Fibroblast of skin of back (primary cell): ENCODE data around the gene IER5L. TPM values are rescaled to one million over a fixed set of nuclear protein-coding genes. Genes with fewer than 3 reads are reported as not detected.

Source experiments
- DNase-seq: peaks from one replicate; pipeline ENCODE4 v3.0.0-alpha.2; 2013
- polyA plus RNA-seq, 2 experiments: library from polyadenylated mRNA; unstranded; fragments of 120-200 nt; gene quantifications; one replicate each; pipeline ENCODE4 v1.2.1, GENCODE V29; 2013; ENCODE audit not compliant: insufficient read length in 2 of 2

IER5L gene
- 23.5 TPM for polyA plus RNA-seq (2013, experiment 1 of 2; ENCODE audit: insufficient read length)
- 19.6 TPM for polyA plus RNA-seq (2013, experiment 2 of 2; ENCODE audit: insufficient read length)

DNA sequence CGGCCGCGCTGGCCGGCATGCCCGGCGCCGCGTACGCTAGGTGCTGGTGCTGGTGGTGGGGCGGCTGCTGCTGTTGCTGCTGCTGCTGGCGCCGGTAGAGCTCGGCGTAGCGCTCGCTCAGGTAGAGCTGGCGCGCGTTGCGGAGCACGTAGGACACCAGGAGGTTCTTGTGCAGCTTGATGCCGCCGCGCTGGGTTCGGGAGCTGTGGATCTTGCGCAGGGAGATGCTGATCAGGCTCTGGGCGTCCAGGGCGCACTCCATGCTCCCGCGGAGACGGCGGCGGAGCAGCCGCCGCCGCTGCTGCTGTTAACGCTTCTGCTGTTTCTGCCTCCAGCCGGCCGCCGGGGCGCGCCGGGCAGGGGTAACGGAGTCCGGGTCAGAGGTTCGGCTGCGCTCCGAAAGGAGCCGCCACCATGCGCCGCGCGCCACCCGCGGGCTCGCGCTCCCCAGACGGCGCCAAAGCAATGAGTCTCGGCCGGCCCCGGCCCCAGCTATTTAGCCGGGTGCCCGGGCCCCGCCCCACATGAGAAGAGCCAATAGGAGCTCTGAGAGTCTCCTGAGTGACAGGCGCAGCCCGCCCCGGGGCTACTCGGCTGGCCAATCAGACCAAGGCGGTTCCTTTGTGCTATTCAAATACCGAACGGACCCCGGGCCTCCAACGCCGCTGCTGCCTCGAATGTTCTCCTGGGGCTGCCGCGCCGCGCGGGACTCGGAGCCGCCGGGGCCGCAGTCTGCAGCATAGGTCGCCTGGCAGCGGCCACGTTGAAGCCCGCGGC, at the start of gene IER5L:
TSS of gene IER5L (minus strand) at position 471 of the 777 bp plus-strand sequence. CDS start at position 262, 209 bp downstream.
- DNase-seq, result peak; percentile 94

DNA sequence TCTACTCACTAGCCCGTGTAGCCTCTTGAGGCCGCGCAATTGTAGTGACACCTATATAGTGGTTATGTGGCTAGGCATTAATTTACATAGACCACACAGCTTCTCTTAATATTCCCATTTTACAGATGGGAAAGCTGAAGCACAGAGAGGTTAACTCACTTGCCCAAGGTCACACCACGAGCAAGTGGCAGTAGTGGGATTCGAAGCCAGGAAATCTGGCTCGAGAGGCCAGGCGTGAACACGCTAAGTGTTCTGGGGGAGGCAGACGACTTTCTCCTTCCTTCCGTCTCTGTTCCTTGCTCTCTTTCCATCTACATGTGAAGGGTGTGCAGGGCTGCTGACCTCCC, 49.8 kb upstream of the IER5L start:
- no peak for DNase-seq

DNA sequence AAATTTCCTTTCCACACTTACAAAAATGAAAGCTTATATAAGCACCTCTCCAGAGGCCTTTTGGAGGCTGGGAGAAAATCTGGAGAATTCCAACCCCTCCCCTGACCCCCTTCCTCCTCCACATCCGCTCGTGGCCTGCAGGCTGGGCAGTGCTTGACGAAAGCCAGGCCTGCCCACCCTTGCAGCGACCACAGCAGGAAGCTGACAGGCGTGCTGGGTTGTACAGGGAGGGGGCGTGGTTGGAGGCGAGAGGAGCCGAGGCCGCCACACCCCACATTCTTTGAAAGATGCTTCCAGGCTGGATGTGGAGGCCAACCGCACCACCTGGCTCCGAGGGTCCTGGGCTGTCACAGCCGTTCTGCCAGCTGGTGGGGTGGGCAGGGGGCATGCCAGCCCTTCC, 47.8 kb upstream of the IER5L start:
- peak; percentile 92 for DNase-seq

DNA sequence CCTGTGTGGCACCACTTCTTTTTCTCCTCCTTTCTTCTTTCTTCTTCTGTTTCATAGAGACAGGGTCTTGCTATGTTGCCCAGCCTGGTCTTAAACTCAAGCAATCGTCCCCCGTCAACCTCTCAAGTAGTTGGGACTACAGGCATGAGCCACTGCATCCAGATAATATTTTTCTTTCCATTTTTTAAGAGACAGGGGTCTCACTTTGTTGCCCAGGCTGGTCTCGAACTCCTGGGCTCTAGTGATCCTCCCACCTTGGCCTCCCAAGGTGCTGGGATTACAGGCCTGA, 47.4 kb upstream of the IER5L start:
- no peak for DNase-seq

DNA sequence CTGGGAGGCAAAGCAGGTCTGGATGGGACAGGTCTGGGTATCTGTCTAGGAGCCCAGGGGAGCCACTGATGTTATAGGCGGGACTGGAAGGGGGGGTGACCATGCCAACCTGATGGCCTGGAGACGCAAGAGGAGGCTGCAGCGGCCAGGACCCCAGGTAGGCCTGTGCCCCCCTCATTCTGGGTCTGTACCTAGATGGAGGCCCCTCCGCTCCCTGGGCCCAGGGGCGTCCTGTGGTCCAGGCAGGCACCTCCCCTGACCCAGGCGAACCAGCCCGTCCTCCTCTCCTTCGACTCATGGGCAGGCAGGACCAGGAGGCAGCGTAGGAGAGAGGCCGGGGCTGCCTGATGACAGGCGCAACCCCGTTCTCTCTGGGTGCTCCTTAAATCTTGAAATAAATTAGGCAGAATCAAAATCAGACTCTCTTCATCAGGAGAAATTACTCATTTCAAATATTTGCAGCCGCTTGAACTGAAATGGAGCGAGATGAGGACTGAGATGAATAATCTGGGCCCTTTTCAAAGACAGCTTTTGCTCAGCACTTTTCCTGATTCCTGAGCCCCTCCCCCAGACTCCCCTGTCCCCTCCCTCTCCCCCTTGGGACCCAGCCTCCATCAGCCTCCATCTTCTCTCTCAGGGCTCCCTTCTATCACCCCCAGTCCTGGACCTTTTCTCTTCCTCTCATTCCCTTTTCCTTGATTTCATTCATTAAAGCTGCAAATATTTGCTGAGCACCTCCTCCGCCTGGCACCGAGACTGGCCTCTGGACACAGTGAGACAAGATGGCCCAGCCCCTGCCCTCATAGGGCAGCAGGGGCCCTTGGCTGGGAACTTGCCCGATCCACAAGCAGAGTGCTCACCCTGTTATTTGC, 46.8 kb upstream of the IER5L start:
- DNase-seq, result no peak

DNA sequence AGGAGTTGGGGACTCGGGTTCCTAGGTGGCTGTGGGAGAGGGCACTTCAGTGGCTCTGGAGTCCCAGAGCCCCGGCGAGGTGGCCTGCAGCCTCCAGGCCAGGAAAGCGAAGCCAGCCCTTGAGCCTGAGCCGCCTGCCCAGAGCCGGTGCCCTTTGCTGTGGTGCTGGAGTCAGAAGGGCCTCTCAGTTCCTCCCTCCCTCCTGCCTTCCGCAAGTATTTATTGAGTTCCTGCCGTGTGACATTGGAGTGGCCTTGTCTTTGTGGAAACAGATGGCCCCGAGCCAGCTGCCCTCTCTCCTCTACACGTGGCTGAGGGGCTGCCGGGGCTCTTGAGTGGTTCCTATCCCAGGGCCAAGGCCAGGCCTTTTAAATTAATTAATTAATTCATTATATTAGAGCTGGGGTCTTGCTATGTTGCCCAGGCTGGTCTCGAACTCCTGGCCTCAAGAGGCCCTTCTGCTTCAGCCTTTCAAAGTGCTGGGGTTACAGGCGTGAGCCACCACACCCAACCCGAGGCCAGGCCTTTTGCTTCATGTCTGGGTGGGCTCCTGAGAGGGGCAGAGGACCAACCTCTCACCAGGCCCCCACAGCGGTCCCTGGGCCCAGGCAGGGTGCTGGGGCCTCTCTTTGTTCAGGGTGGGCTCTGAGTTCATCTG, 45.6 kb upstream of the IER5L start:
- DNase-seq, result no peak

DNA sequence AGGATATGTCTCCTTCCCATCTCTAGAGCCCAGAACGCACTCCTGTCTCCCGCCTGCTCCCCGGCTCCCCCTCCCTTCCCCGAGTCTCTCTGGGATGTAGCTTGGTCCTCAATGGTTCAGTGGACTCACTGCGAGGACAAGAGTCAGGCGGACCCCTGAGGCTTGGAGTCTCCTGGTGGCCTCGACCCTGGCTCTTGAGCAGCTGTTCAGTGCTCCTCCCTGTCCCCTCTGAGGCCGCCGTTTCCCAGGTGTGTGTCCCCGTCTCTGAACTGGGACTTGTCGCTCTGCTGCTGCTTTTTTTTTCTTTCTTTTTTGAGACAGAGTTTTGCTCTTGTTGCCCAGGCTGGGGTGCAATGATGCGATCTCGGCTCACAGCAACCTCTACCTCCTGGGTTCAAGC, 44.8 kb upstream of the IER5L start:
- DNase-seq, result no peak

DNA sequence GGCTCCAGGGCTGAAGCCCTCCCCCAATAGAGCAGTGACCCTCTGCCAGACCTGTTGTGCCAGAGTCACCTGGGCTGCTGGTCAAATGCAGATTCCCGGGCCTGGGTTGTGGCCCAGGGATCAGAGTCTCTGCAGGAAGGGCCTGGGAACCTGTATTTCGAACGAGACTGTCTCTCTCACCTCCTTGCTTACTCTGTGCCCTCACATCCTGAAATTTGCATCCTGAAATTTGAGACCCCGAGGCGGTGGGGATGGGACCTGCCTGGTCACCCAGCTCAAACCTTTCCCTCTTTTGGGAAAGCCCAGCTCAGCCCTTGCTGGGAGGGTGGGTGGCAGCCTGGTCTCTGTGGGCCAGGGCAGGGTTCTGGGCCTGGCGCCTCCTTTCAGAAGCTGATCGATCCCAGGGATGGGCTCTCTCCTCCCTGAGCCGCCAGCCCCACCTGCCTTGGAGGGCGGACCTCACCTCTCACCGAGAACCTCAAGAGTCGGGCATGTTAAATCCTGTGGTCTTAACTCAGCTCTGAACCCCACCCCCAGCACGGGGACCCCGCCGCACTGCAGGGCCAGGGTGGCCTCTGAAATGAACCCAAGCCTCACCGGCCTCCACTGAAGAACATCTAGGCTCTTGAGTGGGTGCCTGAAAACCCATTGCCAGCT, 44.0 kb upstream of the IER5L start:
- no peak for DNase-seq

DNA sequence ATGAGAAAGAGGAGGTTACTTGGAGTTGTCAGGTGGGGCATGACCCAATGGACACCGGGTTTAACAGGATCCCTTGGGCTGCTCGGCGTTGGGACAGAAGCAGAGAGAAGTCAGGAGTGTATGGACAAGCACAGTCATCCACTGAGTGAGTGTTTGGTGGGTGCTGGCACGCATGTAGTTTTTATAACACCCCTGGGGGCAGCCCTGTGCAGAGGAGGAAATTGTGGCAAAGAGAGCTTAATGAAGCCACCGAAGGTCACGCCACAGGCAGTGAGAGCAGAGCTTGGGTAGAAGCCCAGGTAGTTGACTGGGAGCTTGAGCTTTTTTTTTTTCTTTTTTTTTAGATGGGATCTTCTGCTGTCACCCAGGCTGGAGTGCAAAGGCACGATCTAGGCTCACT, 43.2 kb upstream of the IER5L start:
- no peak for DNase-seq

DNA sequence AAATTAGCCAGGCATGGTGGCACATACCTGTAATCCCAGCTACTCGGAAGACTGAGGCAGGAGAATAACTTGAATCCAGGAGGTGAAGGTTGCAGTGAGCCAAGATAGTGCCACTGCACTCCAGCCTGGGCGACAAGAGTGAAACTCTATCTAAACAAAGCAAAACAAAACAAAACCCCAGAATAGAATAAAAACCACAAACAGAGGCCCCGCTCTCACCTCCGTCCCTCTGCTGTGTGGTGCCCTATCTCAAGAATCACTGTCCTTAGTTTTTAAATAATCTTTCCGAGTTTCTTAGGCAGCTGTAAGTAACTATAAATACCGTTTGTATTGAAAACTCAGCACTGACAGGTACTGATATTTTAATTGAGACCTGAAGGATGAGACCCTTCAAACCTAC, 42.7 kb upstream of the IER5L start:
- no peak for DNase-seq

DNA sequence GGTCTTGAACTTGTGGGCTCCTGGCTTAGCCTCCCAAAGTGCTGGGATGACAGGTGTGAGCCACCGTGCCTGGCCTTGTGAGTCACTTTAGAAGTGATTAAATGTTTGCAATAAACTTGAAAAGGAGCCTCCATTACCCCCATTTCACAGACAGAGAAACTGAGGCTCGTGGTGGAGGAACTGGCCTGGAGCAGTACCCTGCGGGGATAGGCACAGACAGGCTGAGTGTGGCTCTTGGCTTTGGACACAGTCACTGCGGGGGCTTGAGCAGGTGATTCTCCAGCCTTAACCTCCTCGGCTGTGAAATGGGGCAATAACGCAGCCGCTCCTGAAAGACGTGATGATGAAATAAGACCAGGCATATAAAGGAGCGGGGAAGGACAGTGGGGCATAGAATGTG, 40.9 kb upstream of the IER5L start:
- no peak for DNase-seq

DNA sequence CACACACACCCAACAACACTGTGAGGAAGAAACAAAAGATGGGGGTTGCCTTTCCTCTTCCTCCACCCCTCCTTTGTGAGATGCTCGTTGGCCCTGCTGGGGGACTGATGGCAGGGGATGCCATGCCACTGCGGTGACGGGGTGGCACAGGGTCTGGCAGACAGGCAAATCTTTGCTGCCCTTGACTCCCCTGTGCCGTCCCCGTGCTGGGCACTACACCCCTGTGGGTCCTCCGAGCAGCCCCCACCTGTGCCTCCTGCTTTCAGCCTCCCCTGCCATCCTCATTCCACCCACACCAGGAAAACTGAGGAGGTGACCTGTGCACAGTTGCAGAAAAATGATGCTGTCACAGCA, 40.2 kb upstream of the IER5L start:
- no peak for DNase-seq

DNA sequence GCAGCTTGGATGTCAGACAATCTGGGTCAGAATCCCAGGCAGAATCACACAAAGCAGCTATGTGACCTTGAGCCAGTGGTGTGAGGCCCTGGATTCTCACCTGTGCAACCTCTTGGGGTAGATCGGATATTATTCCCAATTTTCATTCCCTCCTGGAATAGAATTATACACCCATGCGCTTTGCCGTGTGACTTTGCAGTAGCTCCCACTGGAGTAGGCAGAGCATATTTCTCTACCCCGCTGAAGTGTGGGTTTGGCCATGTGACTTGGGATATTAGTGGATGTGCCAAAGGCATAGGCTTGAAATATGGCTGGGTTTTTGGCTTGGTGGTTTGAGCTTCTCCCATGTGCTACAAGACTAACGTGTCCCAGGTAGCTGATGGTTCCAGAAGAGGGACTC, 35.5 kb upstream of the IER5L start:
- DNase-seq, result no peak

DNA sequence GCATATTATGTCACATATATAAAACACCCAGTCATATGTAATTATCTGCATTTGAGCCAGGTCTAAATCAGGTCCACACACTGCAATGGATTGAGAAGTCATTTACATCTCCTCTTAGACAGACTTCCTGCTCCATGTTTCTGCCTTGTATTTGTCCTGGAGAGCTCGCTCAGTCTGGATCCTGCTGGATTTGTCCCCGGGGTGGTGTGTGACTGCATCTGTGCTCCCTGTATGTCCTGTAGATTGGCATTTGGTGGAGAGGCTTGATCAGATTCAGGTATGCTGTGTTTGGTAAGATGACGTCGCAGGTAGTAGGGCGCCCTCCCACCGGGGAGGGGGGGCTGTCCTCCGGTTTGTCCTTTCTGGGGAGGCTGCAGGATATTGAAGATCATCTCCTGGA, 33.6 kb upstream of the IER5L start:
- DNase-seq, result no peak

DNA sequence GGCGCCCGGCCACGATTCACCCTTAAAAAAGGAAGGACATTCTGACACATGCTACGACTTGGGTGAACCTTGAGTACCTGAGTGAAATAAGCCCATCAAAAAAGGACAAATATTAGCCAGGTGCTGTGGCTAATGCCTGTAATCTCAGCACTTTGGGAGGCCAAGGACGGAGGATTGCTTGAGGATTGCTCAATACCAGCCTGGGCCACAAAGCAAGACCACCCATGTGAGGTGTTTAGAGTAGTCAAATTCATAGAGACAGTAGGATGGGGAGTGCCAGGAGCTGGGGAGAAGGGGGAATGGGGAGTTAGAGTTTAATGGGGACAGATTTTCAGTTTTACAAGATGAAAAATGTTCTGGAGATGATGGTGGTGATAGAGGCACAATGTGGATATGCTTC, 32.1 kb upstream of the IER5L start:
- DNase-seq, result no peak

DNA sequence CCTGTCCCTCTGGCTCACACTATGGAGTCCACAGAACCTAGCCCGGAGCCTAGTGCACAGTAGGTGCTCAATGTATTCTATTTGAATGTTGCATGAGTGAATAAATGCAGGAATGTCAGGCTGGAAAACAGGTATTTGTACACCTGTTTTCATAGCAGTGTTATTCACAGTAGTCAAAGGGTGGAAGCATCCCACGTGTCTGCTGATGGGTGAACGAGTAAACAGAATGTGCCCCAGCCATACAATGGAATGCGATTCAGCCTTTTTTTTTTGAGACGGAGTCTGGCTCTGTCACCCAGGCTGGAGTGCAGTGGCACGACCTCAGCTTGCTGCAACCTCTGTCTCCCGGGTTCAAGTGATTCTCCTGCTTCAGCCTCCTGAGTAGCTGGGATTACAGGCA, 31.5 kb upstream of the IER5L start:
- DNase-seq, result no peak

DNA sequence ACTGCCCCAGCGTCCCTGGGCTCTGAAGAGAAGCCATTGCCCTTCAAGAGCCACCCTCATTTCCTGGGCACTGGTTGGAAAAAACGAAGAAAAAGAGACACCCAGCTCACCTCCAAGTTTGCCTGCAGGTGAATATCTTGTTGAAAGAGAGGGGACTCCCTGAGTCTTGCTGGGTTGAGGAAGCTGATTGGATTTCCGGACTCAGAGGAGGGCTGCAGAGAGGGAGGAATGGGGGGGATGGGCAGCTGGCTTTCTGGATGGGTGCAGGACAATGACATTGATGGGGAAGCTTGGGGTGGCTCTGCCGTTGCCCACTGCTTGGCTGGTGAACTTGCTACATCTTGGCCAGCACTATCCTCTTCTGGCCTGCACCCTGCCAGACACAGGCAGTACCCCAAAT, 31.0 kb upstream of the IER5L start:
- no peak for DNase-seq

DNA sequence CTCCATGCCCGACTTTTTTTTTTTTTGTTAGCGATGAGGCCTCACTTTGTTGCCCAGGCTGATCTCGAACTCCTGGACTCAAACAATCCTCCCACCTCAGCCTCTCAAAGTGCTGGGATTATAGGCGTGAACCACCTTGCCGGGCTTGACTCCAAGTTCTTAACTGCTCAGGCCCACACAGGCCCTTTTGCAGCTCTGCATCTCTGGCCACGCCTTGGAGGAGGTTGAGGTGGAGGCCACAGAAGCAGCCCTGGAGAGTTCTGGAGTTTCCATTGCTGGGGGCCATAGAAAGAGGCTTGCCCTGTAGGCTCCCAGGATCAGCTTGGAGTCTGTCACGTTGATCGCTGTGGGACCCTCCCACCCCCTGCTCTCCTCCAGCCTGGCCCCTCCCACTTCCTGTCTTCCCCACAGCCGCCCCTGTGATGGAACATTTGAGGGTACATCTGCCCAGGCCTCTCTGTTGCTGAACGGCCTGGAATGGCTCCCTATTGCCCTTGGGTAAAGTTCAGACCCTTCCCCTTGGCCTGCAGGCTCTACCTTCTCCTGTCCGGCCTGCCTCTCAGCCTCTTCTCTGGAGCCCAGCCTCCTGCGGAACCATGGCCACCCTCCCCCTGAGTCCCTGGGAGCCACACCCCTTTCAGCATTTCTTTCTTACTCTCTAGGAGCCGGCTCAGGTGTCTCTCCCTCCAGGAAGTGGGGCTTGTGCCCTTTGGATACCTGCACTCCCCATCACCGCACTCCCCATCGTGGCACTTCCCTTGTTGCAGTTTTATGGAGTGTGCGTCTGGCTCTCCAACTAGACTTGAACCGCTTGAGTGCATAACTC, 30.4 kb upstream of the IER5L start:
- DNase-seq, result no peak

DNA sequence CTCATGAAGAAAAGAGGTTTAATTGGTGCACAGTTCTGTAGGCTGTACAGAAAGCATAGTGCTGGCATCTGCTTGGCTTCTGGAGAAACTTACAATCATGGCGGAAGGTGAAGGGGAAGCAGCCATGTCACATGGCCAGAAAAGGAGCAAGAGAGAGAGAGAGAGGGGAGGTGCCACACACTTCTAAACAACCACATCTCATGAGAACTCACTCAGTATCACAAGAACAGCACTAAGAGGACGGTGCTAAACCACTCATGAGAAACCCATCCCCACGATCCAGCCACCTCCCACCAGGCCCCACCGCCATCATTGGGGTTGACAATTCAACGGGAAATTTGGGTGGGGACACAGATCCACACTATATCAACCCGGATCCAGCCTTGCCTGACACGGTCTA, 28.8 kb upstream of the IER5L start:
- no peak for DNase-seq

DNA sequence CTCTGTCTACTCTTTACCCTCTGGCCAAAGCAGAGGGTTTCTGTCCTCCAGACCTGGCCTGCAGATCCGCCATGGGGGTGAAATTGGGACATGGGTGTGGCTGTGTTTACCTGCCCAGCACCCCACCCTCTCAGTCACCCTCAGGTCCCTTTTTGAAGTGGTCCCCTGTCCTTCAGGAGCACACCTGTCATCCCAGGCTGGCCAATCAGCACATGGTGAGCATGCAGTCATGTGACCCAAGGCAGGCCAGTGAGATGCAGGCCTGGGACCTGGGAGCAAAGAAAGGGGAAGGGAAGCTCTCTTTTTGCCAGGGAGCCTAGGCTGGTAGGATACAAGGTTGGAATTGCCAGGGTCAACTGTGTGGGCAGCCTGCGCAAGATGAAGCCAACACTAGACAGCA, 28.3 kb upstream of the IER5L start:
- no peak for DNase-seq

DNA sequence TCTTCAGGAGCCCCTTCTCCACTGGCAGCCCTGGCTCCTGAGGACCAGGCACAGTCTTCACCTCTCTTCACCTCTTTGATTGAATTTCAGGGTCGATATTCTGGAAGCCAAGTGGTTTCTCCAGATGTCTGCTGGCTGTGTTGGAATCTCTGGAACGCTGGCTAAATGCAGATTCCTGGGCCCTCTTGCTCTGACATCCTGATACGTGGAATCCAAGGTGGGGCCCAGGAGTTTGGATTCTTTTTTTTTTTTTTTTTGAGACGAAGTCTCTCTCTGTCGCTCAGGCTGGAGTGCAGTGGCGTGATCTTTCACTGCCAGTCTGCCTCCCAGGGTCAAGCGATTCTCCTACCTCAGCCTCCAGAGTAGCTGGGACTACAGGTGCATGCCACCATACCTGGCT, 26.8 kb upstream of the IER5L start:
- DNase-seq, result peak; percentile 25

DNA sequence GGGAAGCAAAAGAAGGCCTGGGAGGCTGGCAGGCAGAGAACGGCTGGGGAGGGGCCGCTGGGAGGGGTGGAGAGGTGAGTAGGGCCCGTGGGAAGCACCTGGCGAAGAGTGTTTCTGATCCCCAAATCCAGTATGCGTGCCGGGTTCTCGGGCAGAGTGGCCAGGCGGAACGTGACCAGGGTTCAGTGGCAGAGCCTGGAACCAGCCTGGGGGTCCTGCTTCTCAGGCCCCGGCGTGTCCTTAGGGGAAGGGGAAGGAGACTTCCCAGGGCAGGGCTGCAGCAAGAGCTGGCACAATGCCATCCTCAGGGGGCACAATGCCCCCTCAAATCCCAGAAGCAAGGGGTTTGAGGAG, 25.5 kb upstream of the IER5L start:
- DNase-seq, result no peak
